HepG2 (cell line): ENCODE measurements around the gene FOXA3. TPM values are rescaled to one million over a fixed set of nuclear protein-coding genes. Genes with fewer than 3 reads are reported as not detected.
A peak's percentile ranks its signal among the peaks of the same experiment; 100 is the strongest.

ENCODE experiments used
- ARNT ChIP-seq: fragments of 450-650 bp; IDR thresholded peaks from 2 replicates; pipeline ENCODE4 v1.6.1; 2017
- FOXA3 ChIP-seq: IDR thresholded peaks from 2 replicates; pipeline ENCODE4 v1.6.1; 2016; ENCODE audit warnings: missing genetic modification reagents, missing compliant biosample characterization
- FOXK1 ChIP-seq: sonication (generic); formaldehyde crosslinking; IDR thresholded peaks from 2 replicates; pipeline ENCODE4 v1.4.0; 2020; ENCODE audit warnings: low read depth, missing genetic modification reagents, borderline replicate concordance
- MXI1 ChIP-seq: IDR thresholded peaks from 3 replicates; pipeline ENCODE4 v1.6.1; 2012; ENCODE audit warnings: low read depth, low read length, inconsistent platforms, borderline replicate concordance
- PHF5A ChIP-seq: IDR thresholded peaks from one replicate; pipeline ENCODE4 v1.6.1; 2018; ENCODE audit warnings: low read depth, missing genetic modification reagents; ENCODE audit not compliant: unreplicated experiment
- PITX1 ChIP-seq: sonication (generic); formaldehyde crosslinking; IDR thresholded peaks from 2 replicates; pipeline ENCODE4 v1.5.1; 2020; ENCODE audit warnings: mild to moderate bottlenecking, missing genetic modification reagents
- U2AF1 ChIP-seq: fragments of 200-400 bp; formaldehyde crosslinking; optimal IDR thresholded peaks from 2 replicates; pipeline ENCODE3; 2017; ENCODE audit warnings: mild to moderate bottlenecking, low read depth, low read length
- U2AF2 ChIP-seq: fragments of 200-400 bp; formaldehyde crosslinking; IDR thresholded peaks from 2 replicates; pipeline ENCODE4 v1.6.1; 2017; ENCODE audit warnings: low read depth, mild to moderate bottlenecking, low read length
- ZNF550 ChIP-seq: sonication (generic); formaldehyde crosslinking; IDR thresholded peaks from 2 replicates; pipeline ENCODE4 v1.4.0; 2020; ENCODE audit warnings: mild to moderate bottlenecking, missing genetic modification reagents, borderline replicate concordance
- ZNF781 ChIP-seq: sonication (generic); formaldehyde crosslinking; IDR thresholded peaks from 2 replicates; pipeline ENCODE4 v1.5.1; 2020; ENCODE audit warnings: borderline replicate concordance, mild to moderate bottlenecking, missing genetic modification reagents; ENCODE audit errors: not compliant biosample characterization
- ZNF879 ChIP-seq: sonication (generic); formaldehyde crosslinking; IDR thresholded peaks from 2 replicates; pipeline ENCODE4 v1.8.1; 2023; ENCODE audit warnings: missing genetic modification reagents
- ZNF883 ChIP-seq: sonication (generic); formaldehyde crosslinking; IDR thresholded peaks from 2 replicates; pipeline ENCODE4 v1.5.1; 2020; ENCODE audit warnings: mild to moderate bottlenecking, missing genetic modification reagents; ENCODE audit errors: not compliant biosample characterization
- ZSCAN21 ChIP-seq: sonication (generic); formaldehyde crosslinking; IDR thresholded peaks from 2 replicates; pipeline ENCODE4 v1.8.0; 2022; ENCODE audit warnings: mild to moderate bottlenecking, missing genetic modification reagents, moderate library complexity, borderline replicate concordance
- ZUFSP ChIP-seq: sonication (generic); formaldehyde crosslinking; IDR thresholded peaks from 2 replicates; pipeline ENCODE4 v1.9.0; 2021; ENCODE audit warnings: missing genetic modification reagents, mild to moderate bottlenecking, borderline replicate concordance
- polyA plus RNA-seq, 8 experiments: library from polyadenylated mRNA; depleted of rRNA in 3 of 8; stranded (reverse) in 7 of 8; unstranded in 1 of 8; fragments of >200 nt; fragmentation: Illumina TruSeq in 4 of 8; extraction: Trizol in 4 of 8; gene quantifications; 2 replicates each; pipeline versions ENCODE4 v1.2.1 to v1.2.3, GENCODE V29; 2011 to 2016; ENCODE audit warnings: low read depth in 4 of 8, missing spikeins in 1 of 8, mixed read lengths in 1 of 8; ENCODE audit not compliant: insufficient read depth in 1 of 8
- total RNA-seq, 5 experiments: library from RNA; depleted of rRNA; stranded (reverse); fragments of >200 nt; fragmentation: Illumina TruSeq; extraction: Trizol; gene quantifications; 2 replicates each; pipeline ENCODE4 v1.2.3, GENCODE V29; 2016; ENCODE audit warnings: low read depth in 1 of 5
- TF ChIP-seq, protein P1 (sequence below): sonication (generic); formaldehyde crosslinking; IDR thresholded peaks from 2 replicates; pipeline ENCODE4 v1.4.0; 2020; ENCODE audit warnings: mild to moderate bottlenecking, missing genetic modification reagents
- TF ChIP-seq, protein P2 (sequence below): sonication (generic); formaldehyde crosslinking; IDR thresholded peaks from 2 replicates; pipeline ENCODE4 v1.5.1; 2020; ENCODE audit warnings: missing genetic modification reagents, mild to moderate bottlenecking, borderline replicate concordance
- TF ChIP-seq, protein P3 (sequence below): sonication (generic); formaldehyde crosslinking; IDR thresholded peaks from 2 replicates; pipeline ENCODE4 v1.9.0; 2022; ENCODE audit warnings: missing genetic modification reagents, mild to moderate bottlenecking, borderline replicate concordance

FOXA3 gene
- total and polyA plus RNA-seq, 2 of the 13 experiments (the other 11 are each of a cell fraction or from before 2014, with no cell fraction given), result 29.8 to 47.6 TPM

- TF ChIP-seq ZNF781 (CRISPR knock-in tag) (no peak), PITX1 (CRISPR knock-in tag) (no peak), ARNT (no peak), FOXK1 (CRISPR knock-in tag) (no peak), ZNF550 (CRISPR knock-in tag) (no peak), ZNF883 (CRISPR knock-in tag) (peak; percentile 46), PHF5A (CRISPR knock-in tag) (no peak), ZSCAN21 (CRISPR knock-in tag) (peak; percentile 10; the same call in 1 of the 2 replicates), U2AF1 (no peak), MXI1 (peak; percentile 46; the same call in 1 of the 3 replicates), ZNF879 (CRISPR knock-in tag) (0 out of 2 replicates have a peak, but pooled peaks have one; percentile 69), ZUFSP (CRISPR knock-in tag) (no peak), U2AF2 (no peak), FOXA3 (CRISPR knock-in tag) (0 out of 2 replicates have a peak, but pooled peaks have one; percentile 33)
- TF ChIP-seq, protein P1, sequence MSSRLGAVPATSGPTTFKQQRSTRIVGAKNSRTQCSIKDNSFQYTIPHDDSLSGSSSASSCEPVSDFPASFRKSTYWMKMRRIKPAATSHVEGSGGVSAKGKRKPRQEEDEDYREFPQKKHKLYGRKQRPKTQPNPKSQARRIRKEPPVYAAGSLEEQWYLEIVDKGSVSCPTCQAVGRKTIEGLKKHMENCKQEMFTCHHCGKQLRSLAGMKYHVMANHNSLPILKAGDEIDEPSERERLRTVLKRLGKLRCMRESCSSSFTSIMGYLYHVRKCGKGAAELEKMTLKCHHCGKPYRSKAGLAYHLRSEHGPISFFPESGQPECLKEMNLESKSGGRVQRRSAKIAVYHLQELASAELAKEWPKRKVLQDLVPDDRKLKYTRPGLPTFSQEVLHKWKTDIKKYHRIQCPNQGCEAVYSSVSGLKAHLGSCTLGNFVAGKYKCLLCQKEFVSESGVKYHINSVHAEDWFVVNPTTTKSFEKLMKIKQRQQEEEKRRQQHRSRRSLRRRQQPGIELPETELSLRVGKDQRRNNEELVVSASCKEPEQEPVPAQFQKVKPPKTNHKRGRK (CRISPR knock-in tag), result no peak
- TF ChIP-seq, protein P2, sequence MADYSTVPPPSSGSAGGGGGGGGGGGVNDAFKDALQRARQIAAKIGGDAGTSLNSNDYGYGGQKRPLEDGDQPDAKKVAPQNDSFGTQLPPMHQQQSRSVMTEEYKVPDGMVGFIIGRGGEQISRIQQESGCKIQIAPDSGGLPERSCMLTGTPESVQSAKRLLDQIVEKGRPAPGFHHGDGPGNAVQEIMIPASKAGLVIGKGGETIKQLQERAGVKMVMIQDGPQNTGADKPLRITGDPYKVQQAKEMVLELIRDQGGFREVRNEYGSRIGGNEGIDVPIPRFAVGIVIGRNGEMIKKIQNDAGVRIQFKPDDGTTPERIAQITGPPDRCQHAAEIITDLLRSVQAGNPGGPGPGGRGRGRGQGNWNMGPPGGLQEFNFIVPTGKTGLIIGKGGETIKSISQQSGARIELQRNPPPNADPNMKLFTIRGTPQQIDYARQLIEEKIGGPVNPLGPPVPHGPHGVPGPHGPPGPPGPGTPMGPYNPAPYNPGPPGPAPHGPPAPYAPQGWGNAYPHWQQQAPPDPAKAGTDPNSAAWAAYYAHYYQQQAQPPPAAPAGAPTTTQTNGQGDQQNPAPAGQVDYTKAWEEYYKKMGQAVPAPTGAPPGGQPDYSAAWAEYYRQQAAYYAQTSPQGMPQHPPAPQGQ (CRISPR knock-in tag), result no peak; the same call in 1 of the 2 replicates
- TF ChIP-seq, protein P3, sequence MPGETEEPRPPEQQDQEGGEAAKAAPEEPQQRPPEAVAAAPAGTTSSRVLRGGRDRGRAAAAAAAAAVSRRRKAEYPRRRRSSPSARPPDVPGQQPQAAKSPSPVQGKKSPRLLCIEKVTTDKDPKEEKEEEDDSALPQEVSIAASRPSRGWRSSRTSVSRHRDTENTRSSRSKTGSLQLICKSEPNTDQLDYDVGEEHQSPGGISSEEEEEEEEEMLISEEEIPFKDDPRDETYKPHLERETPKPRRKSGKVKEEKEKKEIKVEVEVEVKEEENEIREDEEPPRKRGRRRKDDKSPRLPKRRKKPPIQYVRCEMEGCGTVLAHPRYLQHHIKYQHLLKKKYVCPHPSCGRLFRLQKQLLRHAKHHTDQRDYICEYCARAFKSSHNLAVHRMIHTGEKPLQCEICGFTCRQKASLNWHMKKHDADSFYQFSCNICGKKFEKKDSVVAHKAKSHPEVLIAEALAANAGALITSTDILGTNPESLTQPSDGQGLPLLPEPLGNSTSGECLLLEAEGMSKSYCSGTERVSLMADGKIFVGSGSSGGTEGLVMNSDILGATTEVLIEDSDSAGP (CRISPR knock-in tag), result peak; percentile 99
Observed at GRCh38 chr19:45885556-45886426, 21.7 kb downstream of the FOXA3 start, which contains the start of gene IRF2BP1 (continued).
